Stimulated activated CD4-positive, alpha-beta T cell treated with anti-CD3 and anti-CD28 coated beads, Interleukin-2, amount 100 ng/mL, for 4 hours (primary cell): ENCODE measurements around the gene FAM174C.
"Not testable (repeated sequence)": the region's sequence is repeated elsewhere in the genome, so short reads cannot be mapped to it uniquely, and the experiment has no call there.

Experiments
- DNase-seq: peaks from one replicate; pipeline ENCODE4 v3.0.0-alpha.2; 2020; ENCODE audit warnings: low read depth

The FAM174C gene

DNA sequence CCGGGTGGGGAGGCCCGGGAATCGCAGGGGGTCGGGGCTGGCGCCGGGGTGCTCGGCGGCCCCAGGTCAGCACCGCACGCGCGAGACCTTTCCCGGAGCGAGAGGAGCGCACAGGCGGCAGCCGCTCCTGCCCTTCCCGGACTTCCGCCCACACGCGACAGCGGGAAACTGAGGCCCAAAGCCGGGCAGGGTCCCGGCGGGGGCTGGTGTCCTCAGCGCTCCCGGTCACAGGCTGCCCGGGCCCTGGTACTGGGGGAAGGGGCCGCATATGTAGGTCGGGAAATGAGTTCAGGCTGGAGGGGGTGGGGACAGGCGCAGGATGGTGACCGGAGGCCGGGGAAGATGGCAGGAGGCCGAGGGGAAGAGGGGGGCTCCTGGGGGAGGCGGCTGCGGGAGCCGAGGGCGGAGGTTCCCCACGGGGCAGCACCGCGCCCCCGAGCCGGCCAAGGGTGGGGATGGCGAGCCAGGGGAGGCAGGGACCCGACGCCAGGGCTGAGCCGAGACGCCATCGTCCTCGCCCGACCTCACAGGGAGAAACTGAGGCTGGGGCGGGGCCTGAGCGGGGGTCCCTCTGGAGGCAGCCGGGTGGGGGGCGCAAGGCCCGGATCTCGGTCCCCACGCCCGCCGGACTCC lies 38.2 kb upstream of the FAM174C start:
- no peak for DNase-seq

DNA sequence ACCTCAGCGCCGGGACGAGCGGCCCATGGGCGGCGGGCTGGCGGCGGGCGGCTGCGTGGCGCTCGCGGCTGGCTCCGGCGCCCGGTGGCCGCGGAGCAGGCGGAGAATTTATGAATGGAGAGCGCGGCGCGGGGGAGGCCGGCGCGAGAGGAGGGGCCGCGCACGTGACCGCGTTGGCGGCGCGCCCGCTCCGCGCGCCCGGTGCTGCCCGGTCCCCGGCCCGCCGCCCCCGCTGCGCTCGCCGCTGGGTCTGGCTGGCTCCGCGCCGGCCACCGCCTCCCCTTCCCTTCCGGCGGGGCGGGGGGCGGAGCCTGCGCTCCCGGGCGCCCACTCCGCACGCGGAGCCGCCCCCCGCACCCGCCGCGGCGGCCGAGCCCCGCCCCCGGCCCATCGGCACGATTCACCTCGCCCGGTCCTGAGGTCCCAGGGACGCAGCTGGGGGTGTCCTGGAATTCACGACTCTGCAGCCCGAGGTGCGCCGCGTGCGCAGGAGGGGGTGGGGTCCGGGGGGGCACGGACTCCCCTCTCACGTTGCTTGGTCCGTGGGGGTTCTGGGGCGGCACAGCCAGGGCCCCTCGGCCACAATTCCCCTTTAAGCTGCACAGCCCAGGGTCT lies 37.5 kb upstream of the FAM174C start, which contains the start of gene CBARP:
CBARP (minus strand) TSS at position 252 of the 615 bp plus-strand sequence. CDS start 1,905 bp downstream, outside the sequence.
- no peak for DNase-seq

DNA sequence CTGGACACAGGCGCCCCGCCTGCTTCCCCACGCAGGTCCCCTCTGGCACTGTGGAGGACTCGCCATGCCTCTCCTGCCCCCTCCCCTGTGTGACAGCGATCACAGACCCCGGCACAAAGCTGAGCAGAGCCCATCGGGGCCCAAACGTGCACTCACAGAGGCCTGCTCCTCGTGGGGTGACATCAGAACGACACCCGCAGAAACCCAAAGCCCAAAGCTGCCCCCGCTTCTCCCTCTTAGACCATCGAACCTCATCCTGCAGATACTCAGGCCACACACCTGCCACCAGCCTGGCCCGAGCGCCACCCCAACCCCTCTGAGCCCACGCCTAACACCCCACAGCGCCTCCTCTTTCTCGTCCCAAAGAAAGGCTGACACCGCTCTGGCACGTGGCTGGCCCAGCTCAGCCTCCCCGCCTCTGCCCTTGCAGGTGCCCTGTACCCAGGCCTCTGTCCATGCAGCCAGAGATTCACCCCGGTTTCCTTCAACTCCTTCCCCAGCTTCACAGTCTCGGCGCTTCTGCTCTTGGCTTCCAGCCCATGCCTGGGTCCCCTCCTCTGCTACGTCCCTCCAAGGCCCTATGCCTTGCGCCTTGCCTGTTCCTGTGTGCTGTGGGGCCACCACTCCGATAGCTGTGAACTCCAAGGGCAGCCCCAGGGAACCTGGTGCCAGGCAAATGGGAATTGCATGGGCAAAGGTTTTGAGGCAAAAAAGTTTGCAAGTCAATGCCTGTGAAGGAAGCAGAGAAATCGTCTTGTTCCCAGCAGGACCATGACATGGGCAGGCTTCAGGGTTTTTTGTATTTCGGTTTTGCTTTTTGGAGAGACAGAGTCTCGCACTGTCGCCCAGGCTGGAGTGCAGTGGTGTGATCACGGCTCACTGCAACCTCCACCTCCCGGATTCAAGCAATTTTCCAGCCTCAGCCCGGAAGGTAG lies 36.7 kb upstream of the FAM174C start:
- DNase-seq: no peak

DNA sequence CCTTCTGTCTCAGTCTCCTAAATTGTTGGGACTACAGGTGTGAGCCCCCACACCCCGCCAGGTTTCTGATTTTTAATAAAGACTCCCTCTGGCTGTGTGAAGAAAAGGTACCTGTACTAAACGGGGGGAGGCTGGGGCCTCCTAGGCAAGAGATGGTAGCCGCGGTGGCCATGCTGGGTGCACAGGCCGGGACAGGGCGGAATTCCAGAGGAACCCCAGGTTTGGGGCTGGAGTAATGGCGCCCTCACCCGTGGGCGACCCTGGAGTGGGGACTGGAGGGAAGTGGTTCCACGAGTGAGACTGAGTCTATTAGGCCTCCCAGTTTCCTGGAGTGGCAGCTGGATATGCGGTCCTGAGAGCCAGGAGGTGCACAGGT lies 35.9 kb upstream of the FAM174C start:
- no peak for DNase-seq

DNA sequence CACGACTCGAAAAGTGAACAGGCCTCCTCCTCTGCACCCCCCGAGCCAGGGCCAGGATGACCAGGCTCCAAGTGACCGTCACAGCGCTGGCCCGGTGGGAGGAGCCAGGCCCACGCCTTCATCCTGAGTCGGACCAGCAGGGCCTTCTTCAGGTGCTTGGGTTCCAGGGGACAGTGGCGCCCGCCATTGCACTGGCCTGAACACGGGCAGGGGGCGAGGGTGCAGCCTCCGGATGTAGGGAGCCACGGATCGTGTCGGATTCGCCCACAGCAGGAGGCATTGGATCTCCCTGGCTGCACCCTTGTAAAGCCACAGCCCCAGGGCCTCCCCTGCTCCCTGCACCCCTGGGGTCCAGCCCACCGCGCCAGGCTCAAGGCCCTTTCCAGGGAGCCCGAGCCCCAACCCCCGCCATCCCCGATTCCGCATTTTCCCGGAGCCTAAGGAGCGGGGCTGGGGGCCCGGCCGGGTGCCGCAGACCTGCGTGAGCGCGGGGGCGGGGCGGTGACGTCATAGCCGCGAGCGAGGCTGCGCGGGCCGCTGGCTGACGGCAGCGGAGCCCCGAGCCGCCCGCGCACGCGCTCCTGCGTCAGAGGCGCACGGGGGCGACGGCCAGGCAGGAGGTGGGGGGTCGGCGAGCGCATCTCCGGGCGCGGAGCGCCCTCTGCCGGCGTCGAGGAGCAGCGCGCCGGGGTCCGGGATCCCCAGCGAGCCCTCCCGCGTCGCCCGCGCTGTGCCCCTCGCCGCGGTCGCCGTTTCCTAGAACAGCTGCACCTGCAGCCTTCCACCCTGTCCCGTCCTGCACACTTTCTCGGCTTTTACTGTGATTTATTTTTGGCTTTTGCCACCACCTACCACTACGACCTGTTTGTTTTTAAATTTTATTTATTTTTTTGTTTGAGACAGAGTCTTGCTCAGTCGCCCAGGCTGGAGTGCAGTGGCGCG lies 35.3 kb upstream of the FAM174C start:
- DNase-seq: peak; percentile 94

DNA sequence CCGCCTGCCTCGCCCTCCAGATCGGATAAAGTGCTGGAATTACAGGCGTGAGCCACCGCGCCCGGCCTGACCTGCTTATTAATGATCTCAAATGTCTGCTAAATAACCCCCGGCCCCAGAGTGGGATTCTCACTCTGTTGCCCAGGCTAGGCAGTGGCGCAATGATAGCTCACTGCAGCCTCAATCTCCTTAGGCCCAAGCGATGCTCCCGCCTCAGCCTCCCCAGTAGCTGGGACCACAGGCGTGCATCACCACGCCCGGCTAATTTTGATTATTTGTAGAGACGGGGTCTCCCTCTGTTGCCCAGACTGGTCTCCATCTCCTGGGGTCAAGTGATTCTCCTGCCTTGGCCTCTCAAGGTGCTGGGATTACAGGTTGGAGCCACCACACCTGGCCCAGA lies 34.4 kb upstream of the FAM174C start:
- no peak for DNase-seq

DNA sequence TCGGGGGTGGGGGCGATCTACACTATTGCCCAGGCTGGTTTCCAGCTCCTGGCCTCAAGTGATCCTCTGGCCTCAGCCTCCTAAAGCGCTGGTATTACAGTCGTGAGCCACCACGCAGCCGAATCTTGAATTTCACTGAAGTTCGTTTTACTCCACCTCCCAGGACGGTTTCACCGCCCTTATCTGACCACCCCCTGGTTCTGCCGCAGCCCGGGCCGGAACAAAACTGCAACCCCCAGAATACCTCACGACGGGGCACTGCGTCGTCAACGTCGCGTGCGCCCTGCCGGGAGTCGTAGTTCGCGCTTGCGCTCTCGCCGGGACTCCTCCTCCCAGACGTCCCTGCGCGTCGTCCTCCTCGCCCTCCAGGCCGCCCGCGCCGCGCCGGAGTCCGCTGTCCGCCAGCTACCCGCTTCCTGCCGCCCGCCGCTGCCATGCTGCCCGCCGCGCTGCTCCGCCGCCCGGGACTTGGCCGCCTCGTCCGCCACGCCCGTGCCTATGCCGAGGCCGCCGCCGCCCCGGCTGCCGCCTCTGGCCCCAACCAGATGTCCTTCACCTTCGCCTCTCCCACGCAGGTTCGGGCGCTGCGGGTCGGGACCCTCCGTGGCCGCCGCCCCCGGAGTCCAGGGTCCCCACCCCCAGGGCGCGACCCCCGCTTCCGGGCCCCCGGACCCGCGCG lies 33.8 kb upstream of the FAM174C start, which contains the start of gene ATP5F1D:
ATP5F1D (plus strand) TSS at position 335 of the 679 bp plus-strand sequence; CDS start at position 435, 100 bp downstream.
- peak; percentile 88 for DNase-seq

DNA sequence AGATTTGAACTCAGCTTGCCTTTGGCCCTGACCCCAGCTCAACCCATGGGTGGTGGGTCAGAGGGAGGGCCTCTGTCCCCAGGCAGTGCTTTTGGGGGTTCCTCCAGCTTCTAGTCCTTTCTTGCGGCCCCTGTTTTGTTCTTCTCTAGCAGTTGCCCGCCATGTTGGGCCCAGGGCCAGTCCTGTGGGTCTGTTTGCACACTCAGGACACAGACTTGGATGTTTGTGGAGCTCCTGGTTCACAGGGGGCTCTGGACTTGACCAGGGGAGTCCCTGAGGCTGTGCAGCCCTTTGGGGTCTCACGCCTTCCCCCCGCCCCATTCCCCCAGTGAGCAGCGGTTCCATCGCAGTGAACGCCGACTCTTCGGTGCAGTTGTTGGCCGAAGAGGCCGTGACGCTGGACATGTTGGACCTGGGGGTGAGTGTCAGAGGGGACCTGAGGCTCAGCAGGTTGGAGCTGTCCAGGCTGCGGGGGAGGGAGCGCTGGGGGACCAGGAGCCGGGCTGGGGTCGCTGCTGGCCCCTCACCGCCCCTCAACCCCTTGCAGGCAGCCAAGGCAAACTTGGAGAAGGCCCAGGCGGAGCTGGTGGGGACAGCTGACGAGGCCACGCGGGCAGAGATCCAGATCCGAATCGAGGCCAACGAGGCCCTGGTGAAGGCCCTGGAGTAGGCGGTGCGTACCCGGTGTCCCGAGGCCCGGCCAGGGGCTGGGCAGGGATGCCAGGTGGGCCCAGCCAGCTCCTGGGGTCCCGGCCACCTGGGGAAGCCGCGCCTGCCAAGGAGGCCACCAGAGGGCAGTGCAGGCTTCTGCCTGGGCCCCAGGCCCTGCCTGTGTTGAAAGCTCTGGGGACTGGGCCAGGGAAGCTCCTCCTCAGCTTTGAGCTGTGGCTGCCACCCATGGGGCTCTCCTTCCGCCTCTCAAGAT lies 31.3 kb upstream of the FAM174C start:
- DNase-seq: peak; percentile 79

DNA sequence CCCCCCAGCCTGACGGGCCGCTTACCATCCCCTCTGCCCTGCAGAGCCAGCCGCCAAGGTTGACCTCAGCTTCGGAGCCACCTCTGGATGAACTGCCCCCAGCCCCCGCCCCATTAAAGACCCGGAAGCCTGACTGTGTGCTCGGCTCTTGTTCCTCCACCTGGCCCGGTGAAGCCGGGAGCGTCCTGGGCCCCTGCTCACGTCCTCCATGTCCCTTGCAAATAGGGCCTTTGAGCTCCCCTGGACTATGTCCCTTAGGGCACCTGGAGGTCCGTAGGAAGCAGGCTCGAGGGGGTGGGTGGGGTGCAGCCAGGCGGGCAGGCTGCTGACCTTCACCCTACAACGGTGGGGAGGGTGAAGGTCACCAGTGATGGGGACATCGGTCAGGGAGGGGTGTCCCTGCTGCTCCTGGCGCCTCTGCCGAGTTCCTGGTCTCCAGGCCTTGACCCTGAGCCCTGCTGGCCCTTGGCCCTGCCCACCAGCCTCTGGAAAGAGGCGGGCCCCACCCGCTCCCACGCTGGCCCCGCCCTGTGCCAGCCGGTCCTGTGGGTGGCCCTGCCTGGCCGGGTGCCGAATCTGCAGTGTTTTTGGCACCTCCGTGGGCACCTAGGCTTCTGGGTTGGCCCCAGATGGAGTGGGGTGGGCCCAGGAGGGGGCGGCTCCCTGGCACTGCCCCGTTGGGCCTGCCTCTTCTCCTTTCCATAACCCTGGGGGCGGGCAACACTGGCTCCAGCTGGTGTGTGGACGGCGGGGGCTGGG lies 30.5 kb upstream of the FAM174C start:
- no peak for DNase-seq

DNA sequence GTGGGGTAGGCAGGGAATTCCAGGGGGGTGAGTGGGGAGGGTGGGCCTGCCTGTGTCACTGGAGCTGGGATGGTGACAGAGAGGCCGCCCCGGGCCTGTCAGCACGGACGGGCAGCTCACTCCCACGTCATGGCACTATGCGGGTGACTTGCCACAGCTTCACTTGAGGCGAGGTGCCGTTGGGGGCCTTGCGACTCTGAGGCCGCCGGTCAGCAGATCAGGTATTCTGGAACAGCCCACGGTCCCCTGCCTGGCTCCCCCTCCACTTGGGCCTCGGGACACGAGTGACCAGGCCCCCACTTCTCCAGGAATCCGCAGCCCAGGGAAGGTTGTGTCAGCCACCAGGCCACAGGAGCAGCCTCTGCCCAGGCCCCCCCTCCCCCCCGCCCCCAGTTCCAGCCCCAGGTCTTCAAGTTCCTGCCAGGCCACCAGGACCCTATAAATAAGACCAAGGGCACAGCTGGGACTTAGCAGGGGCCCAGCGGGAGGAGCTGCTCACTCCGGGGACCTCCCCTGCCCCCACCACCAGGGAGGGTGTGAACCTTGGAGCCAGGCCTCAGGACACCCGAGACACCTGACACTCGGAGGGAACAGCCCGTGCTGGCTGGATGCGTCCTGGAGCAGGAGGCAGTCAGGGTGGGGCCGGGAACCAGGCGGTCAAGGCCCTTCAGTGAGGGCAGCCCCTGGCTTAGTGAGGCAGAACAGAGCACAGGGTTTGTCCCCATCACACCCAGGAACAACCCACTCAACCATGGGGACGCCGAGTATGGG lies 29.7 kb upstream of the FAM174C start:
- DNase-seq: no peak

DNA sequence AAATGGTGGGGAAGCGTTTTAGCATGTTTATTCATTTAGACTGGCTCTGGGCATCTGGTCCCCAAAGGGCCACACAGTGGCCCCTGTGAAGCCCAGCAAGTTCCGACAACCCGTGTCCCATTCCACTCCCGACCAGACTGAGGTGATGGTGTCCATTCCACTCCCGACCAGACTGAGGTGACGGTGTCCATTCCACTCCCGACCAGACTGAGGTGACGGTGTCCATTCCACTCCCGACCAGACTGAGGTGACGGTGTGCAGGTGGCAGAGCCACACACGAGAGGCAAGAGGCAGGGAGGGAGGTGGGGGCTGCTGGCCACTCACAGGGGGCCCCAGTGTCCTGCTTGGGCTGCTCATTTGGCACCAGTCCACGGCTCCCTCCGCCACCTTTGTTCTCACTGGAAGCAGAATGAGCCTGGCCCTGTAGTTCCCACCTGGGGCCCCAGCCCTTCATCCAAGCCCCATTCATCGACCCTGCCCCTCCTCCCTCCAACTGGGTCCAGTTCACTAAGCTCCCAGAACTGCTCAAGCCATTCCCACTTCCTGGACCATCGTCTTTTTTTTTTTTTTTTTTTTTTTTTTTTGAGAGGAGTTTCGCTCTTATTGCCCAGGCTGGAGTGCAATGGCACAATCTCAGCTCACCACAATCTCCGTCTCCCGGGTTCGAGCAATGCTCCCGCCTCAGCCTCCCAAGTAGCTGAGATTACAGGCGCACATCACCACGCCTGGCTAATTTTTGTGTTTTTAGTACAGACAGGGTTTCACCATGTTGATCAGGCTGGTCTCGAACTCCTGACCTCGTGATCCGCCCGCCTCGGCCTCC lies 28.9 kb upstream of the FAM174C start:
- DNase-seq: not testable (repeated sequence)

DNA sequence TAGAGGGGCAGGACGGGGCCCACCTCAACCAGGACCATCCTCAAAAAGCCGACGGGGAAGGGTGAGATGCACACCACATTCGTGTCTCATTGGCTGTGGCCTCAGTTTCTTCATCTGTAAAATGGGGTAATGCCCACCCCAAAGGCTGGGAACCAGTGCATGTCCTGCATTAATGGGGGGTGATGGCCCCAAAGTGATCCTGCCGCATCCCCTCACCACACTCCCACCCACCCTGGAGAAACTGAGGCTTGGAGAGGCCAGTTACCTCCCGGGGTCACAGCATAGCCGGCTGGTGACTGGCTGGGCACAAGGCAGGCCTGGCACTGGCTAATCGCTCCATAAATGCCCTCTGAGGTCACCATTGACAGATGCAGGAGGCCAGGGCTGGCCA lies 27.6 kb upstream of the FAM174C start:
- no peak for DNase-seq

DNA sequence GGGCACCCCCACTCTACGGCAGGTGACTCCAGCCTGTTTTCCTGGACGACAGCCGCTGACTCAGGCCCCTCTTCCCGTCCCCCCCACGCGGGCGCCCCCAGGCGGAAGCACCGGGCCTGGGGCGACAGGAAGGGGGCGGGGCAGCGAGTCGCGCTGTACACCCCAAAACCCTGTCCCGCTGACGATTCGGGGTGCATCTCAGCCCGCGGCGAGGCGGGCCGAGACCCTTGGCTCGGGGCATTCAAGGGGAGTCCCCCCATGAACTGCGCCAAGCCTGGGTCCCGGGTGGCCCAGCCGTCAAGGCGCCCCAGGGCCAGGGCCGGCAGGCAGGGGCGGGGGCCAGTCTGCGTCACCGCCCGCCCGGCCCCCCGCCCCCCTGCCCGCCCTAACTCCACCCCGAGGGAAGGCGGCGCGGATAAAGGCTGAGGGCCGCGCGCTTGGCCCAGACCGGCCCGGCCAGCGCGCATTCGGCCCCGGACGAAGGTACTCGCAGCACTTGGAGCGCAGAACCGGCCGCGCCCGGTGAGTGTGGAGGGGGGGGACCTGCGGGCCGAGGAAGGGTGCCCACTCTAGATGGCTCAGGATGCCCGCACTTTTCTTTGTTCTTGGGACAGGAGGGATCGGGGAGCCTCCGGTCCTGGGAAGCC lies 27.1 kb upstream of the FAM174C start, which contains the start of gene MIDN:
MIDN (plus strand) TSS at position 445 of the 647 bp plus-strand sequence. CDS start 1,714 bp downstream, outside the sequence.
- no peak for DNase-seq

DNA sequence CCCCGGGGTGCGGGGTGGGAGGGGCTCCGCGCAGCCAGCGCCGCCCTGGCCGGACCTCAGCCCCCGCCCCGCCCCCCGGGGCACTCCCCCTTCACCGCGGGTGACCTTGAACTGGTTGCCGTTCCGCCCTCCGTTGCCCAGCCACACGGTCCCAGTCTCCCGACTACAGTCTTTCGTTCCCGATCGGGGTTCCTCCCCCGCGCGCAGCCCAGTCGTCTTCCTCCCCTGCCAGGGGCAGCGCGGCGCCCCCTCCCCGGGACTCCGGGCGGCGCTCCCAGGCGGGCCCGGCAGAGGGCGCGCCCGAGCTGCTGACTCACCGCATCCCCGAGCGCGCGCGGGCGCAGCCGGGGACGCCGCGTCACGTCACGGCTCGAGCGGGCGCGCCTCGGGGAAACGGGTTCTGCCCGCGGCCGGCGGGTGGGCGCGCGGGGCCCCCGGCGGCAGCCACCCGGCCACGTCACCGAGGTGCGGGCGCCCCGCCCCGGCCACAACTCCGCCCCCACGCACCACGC lies 26.5 kb upstream of the FAM174C start:
- DNase-seq: peak; percentile 83

DNA sequence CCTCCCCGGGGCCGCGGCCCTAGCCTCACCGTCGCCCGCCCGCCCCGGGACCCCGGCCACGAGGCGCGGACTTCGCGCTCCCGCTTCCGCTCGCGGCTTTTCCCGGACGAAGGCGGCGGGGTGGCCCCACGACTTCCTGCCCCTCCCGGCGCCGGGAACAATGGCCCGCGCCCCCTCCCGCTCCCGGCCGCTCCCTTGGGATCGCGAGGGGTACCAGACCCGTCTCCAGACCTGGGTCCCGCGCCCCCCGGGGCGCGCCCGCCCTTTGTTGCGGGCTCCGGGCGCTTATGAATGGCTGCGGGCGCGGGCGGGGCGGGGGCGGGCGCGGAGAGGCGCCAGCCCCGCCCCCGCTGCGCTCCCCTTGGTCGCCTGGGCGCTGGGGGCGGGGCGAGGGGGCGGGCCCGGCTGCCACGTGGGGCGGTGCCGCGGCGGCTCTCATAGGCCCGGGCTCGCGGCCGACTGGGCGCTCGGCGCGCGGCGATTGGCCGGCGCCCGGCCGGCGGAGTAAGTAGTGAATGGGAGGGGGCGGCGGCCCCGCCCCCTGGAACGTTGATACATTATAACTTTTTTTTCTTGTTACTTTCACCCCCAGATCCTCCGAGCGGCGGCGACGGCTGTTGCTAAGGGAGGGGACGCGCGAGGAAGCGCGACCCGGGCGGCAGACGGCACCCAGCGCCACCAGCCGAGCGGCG lies 25.9 kb upstream of the FAM174C start:
- peak; percentile 92 for DNase-seq

DNA sequence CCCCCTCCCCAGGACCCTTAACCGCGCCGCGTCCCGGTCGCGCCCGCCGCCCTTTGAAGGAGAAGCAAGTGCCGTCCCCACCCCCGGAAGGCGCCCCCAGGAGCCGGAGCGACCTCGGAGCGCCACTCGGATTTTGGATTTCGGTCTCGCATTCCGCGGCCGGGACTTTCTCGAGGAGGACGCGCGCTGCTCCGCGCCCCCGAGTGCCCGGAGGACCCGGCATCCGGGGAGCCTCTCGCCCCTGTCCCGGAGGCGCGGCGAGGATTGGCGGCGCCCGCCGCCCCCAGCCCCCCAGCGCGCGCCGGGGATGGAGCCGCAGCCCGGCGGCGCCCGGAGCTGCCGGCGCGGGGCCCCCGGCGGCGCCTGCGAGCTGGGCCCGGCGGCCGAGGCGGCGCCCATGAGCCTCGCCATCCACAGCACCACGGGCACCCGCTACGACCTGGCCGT lies 25.3 kb upstream of the FAM174C start:
- no peak for DNase-seq
